Nephron (organoid): ENCODE data around the gene TMEM132A.
A peak's percentile ranks its signal among the peaks of the same experiment; 100 is the strongest.

ENCODE experiments used
- H3K27ac Mint-ChIP-seq, 3 experiments: 2 replicates each; pipeline ENCODE4 v1.8.0; 2020; ENCODE audit warnings: mixed read lengths in 3 of 3, mild to moderate bottlenecking in 2 of 3, moderate library complexity in 1 of 3
- H3K27me3 Mint-ChIP-seq: 2 replicates; pipeline ENCODE4 v1.8.0; 2021; ENCODE audit warnings: low read depth, mild to moderate bottlenecking, moderate library complexity, mixed read lengths
- H3K36me3 Mint-ChIP-seq: 2 replicates; pipeline ENCODE4 v1.8.0; 2020; ENCODE audit warnings: low read depth, mixed read lengths
- H3K4me1 Mint-ChIP-seq: 2 replicates; pipeline ENCODE4 v1.8.0; 2020; ENCODE audit warnings: mixed read lengths
- H3K4me3 Mint-ChIP-seq, 3 experiments: 2 replicates each; pipeline ENCODE4 v1.8.0; 2020; ENCODE audit warnings: mild to moderate bottlenecking in 3 of 3, mixed read lengths in 3 of 3, moderate library complexity in 2 of 3
- H3K9me3 Mint-ChIP-seq: 2 replicates; pipeline ENCODE4 v1.8.0; 2020; ENCODE audit warnings: mixed read lengths
- CTCF ChIP-seq, 3 experiments: fragments of 200-600 bp; sonication (generic); IDR thresholded peaks; one replicate each; pipeline ENCODE4 v1.5.0; 2021; ENCODE audit warnings: antibody characterized with exemption in 3 of 3; ENCODE audit not compliant: unreplicated experiment in 3 of 3

TMEM132A gene

GRCh38 chr11:60974726-60975125 lies 50.5 kb downstream of the TMEM132A start:
- H3K36me3 Mint-ChIP-seq = no peaks in the 10 kb centered on the region
- H3K27ac Mint-ChIP-seq = no peak overlapping the region
- TF ChIP-seq CTCF (IDR thresholded peaks at IDR 0.05; ENCODE audit: unreplicated experiment in 3 of 3) = no peak
- H3K27me3 Mint-ChIP-seq = peaks cover 24% of the 10 kb centered on the region
- H3K9me3 Mint-ChIP-seq = peaks cover 4% of the 10 kb centered on the region
- H3K4me1 Mint-ChIP-seq = peaks cover 29% of the 10 kb centered on the region
- no peak overlapping the region for H3K4me3 Mint-ChIP-seq

- no peak for TF ChIP-seq CTCF (IDR thresholded peaks at IDR 0.05; ENCODE audit: unreplicated experiment in 3 of 3)
- peak overlapping the region; percentile 60 to 74 (median 66) for H3K27ac Mint-ChIP-seq
Observed at GRCh38 chr11:60977224-60977623, 53.0 kb downstream of the TMEM132A start.

GRCh38 chr11:60977836-60978235 lies 53.6 kb downstream of the TMEM132A start:
- no peak for TF ChIP-seq CTCF (IDR thresholded peaks at IDR 0.05; ENCODE audit: unreplicated experiment in 3 of 3)
- H3K27me3 Mint-ChIP-seq = peaks cover 9% of the 10 kb centered on the region
- H3K4me3 Mint-ChIP-seq = no peak overlapping the region
- H3K36me3 Mint-ChIP-seq = no peaks in the 10 kb centered on the region
- peaks cover 29% of the 10 kb centered on the region for H3K4me1 Mint-ChIP-seq
- peak overlapping the region; percentile 60 to 74 (median 66) for H3K27ac Mint-ChIP-seq
- H3K9me3 Mint-ChIP-seq = no peaks in the 10 kb centered on the region

More at GRCh38 chr11:60977224-60977623, 53.0 kb downstream of the TMEM132A start:
- H3K9me3 Mint-ChIP-seq = no peaks in the 10 kb centered on the region
- H3K27me3 Mint-ChIP-seq = peaks cover 9% of the 10 kb centered on the region
- H3K4me1 Mint-ChIP-seq = peaks cover 29% of the 10 kb centered on the region
- H3K36me3 Mint-ChIP-seq = no peaks in the 10 kb centered on the region
- no peak overlapping the region for H3K4me3 Mint-ChIP-seq

- H3K4me3 Mint-ChIP-seq = no peak overlapping the region
- no peak for TF ChIP-seq CTCF (IDR thresholded peaks at IDR 0.05; ENCODE audit: unreplicated experiment in 3 of 3)
- peak overlapping the region in 2 of 3 experiments; percentile 54 to 60 for H3K27ac Mint-ChIP-seq
- H3K36me3 Mint-ChIP-seq = no peaks in the 10 kb centered on the region
- H3K4me1 Mint-ChIP-seq = peaks cover 29% of the 10 kb centered on the region
- H3K27me3 Mint-ChIP-seq = peaks cover 12% of the 10 kb centered on the region
- no peaks in the 10 kb centered on the region for H3K9me3 Mint-ChIP-seq
Observed at GRCh38 chr11:60978546-60979380, 54.5 kb downstream of the TMEM132A start.

- Mint-ChIP-seq H3K4me1 (peaks cover 33% of the 10 kb centered on the region), H3K36me3 (no peaks in the 10 kb centered on the region), H3K27ac (no peak overlapping the region), H3K9me3 (no peaks in the 10 kb centered on the region), H3K4me3 (no peak overlapping the region), H3K27me3 (peaks cover 14% of the 10 kb centered on the region)
- TF ChIP-seq CTCF (IDR thresholded peaks at IDR 0.05; ENCODE audit: unreplicated experiment in 3 of 3) = no peak
Observed at GRCh38 chr11:60981515-60981914, 57.3 kb downstream of the TMEM132A start.

- H3K27ac Mint-ChIP-seq = no peak overlapping the region
- H3K9me3 Mint-ChIP-seq = no peaks in the 10 kb centered on the region
- no peaks in the 10 kb centered on the region for H3K36me3 Mint-ChIP-seq
- no peak for TF ChIP-seq CTCF (IDR thresholded peaks at IDR 0.05; ENCODE audit: unreplicated experiment in 3 of 3)
- no peak overlapping the region for H3K4me3 Mint-ChIP-seq
- peaks cover 9% of the 10 kb centered on the region for H3K27me3 Mint-ChIP-seq
- H3K4me1 Mint-ChIP-seq = peaks cover 26% of the 10 kb centered on the region
Observed at GRCh38 chr11:60982184-60982583, 57.9 kb downstream of the TMEM132A start.
